Lower leg skin (tissue), 3 donors: ENCODE data around the gene ARID1B.

ENCODE experiments used
- CTCF ChIP-seq, 3 donors: fragments of 450-650 bp; IDR thresholded peaks; one replicate each; pipeline ENCODE4 v1.5.1; 2016; ENCODE audit warnings: antibody characterized with exemption in 3 of 3, mild to moderate bottlenecking in 3 of 3, moderate library complexity in 2 of 3
- POLR2A ChIP-seq, 2 donors: fragments of 450-650 bp; IDR thresholded peaks; one replicate each; pipeline ENCODE4 v1.6.1; 2016 to 2017; ENCODE audit warnings: antibody characterized with exemption in 2 of 2, mild to moderate bottlenecking in 1 of 2, moderate library complexity in 1 of 2

GRCh38 chr6:157218371-157219198, 441.4 kb downstream of the ARID1B start:
- no peak for TF ChIP-seq POLR2A (IDR thresholded peaks at IDR 0.05)
- TF ChIP-seq CTCF (IDR thresholded peaks at IDR 0.05): no peak
